ENCODE measurements around the gene RNF223. TPM values are rescaled to one million over a fixed set of nuclear protein-coding genes. Genes with fewer than 3 reads are reported as not detected.
A peak's percentile ranks its signal among the peaks of the same experiment; 100 is the strongest.

Gene RNF223
- total and polyA plus RNA-seq, 8 donors = 1.4 to 8.1 (median 3.4) TPM; not detected in 3

GRCh38 chr1:1024149-1024770 lies 49.8 kb downstream of the RNF223 start:
- H3K4me1 ChIP-seq = peaks cover 40 to 65% (median 52%) of the 10 kb centered on the region in 4 donors
- intact Hi-C loops (cut with DNase I; ENCODE audit: low total_unique reads) = no loop called here
- H3K36me3 ChIP-seq = peaks cover 0 to 13% (median 0%) of the 10 kb centered on the region in 4 donors
- H3K27ac ChIP-seq = peak overlapping the region in 3 of 5 donors; percentile 51 to 75 (median 74)
- 60 to 73% (median 69%) methylated on average over 8 to 9 of the region's 9 CpGs for WGBS, 5 donors
- no peaks in the 10 kb centered on the region for H3K9me3 ChIP-seq
- peak overlapping the region in 2 of 4 donors; percentile 1 to 29 for H3K4me3 ChIP-seq
- no peak for DNase-seq
- H3K27me3 ChIP-seq = peaks cover 0 to 22% (median 7%) of the 10 kb centered on the region in 3 donors
- no peak for TF ChIP-seq CTCF (IDR thresholded peaks at IDR 0.05)
- TF ChIP-seq POLR2A (IDR thresholded peaks at IDR 0.05) = no peak
- no peak for TF ChIP-seq EP300 (IDR thresholded peaks at IDR 0.05)
- TF ChIP-seq POLR2AphosphoS5 (IDR thresholded peaks at IDR 0.05) = no peak

GRCh38 chr1:1023700-1024099 lies 50.4 kb downstream of the RNF223 start:
- intact Hi-C loops (cut with DNase I; ENCODE audit: low total_unique reads) = no loop called here
- Histone ChIP-seq H3K4me3 (no peak overlapping the region), H3K4me1 (peaks cover 40 to 70% (median 54%) of the 10 kb centered on the region in 4 donors), H3K36me3 (peaks cover 0 to 13% (median 0%) of the 10 kb centered on the region in 4 donors), H3K27me3 (peaks cover 0 to 22% (median 7%) of the 10 kb centered on the region in 3 donors), H3K27ac (peak overlapping the region in 2 of 5 donors; percentile 74 to 75), H3K9me3 (no peaks in the 10 kb centered on the region)
- TF ChIP-seq POLR2AphosphoS5 (IDR thresholded peaks at IDR 0.05) = no peak
- TF ChIP-seq CTCF (IDR thresholded peaks at IDR 0.05) = no peak
- no peak for TF ChIP-seq EP300 (IDR thresholded peaks at IDR 0.05)
- no peak for TF ChIP-seq POLR2A (IDR thresholded peaks at IDR 0.05)
- DNase-seq = peak in 1 of 2 donors; percentile 47
- WGBS, 5 donors = 27 to 58% (median 50%) methylated on average over 2 to 13 of the region's 13 CpGs

- Histone ChIP-seq H3K36me3 (peaks cover 0 to 7% (median 0%) of the 10 kb centered on the region in 4 donors), H3K4me1 (peaks cover 40 to 73% (median 55%) of the 10 kb centered on the region in 4 donors), H3K4me3 (no peak overlapping the region), H3K27ac (no peak overlapping the region), H3K27me3 (peaks cover 0 to 22% (median 7%) of the 10 kb centered on the region in 3 donors), H3K9me3 (no peaks in the 10 kb centered on the region)
- no peak for TF ChIP-seq CTCF (IDR thresholded peaks at IDR 0.05)
- TF ChIP-seq POLR2A (IDR thresholded peaks at IDR 0.05) = no peak
- TF ChIP-seq POLR2AphosphoS5 (IDR thresholded peaks at IDR 0.05) = no peak
- no peak for TF ChIP-seq EP300 (IDR thresholded peaks at IDR 0.05)
- intact Hi-C loops (cut with DNase I; ENCODE audit: low total_unique reads) = no loop called here
- DNase-seq = peak in 1 of 2 donors; percentile 59
- 74 to 88% (median 81%) methylated on average over 14 to 27 of the region's 27 CpGs for WGBS, 5 donors
These were observed 51.6 kb downstream of the RNF223 start for GRCh38 chr1:1022302-1023009.

DNA sequence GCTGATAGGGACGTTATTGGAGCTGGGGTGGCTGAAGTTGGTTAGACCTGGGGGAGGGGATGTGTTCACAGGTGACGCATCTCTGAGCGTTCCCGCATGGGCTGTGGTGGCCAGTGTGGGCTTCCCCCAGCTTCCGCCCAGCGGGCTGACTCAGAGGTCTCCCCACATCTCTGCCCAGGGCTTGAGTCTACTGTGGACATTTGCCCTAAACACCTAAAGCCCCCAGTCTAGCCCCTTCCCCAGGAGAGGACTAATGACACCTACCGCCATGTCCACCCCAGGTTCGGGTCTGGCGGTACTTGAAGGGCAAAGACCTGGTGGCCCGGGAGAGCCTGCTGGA lies 52.2 kb downstream of the RNF223 start:
- TF ChIP-seq POLR2AphosphoS5 (IDR thresholded peaks at IDR 0.05) (no peak), POLR2A (IDR thresholded peaks at IDR 0.05) (no peak), EP300 (IDR thresholded peaks at IDR 0.05) (no peak), CTCF (IDR thresholded peaks at IDR 0.05) (no peak)
- peaks cover 0 to 3% (median 0%) of the 10 kb centered on the region in 4 donors for H3K36me3 ChIP-seq
- H3K27ac ChIP-seq = peak overlapping the region in 2 of 5 donors; percentile 88 to 98
- 82 to 89% (median 84%) methylated on average over 7 to 10 of the region's 10 CpGs for WGBS, 5 donors
- H3K4me1 ChIP-seq = peaks cover 40 to 73% (median 55%) of the 10 kb centered on the region in 4 donors
- H3K27me3 ChIP-seq = peaks cover 0 to 22% (median 7%) of the 10 kb centered on the region in 3 donors
- no peak for DNase-seq
- H3K9me3 ChIP-seq = no peaks in the 10 kb centered on the region
- intact Hi-C loops (cut with DNase I; ENCODE audit: low total_unique reads) = no loop called here
- no peak overlapping the region for H3K4me3 ChIP-seq

Data from stomach (tissue), 9 donors.